Measurements from ENCODE around the gene UBALD2. TPM values are rescaled to one million over a fixed set of nuclear protein-coding genes. Genes with fewer than 3 reads are reported as not detected.

The UBALD2 gene
- total RNA-seq, result 10 to 100 TPM in 2 of 5 donors, 1 to 10 TPM in 3; 1.8 to 49.5 (median 9.9) TPM
- 10 to 100 TPM; 37.2 to 48.4 (median 43.0) TPM for polyA plus RNA-seq
- long read RNA-seq, donor 1, transcript UBALD2-201 (3 exons, 1,593 nt), result major isoform, 7 of 7 reads
- long read RNA-seq, donor 1, partial matches to known transcripts, result 0 of 7 reads
- long read RNA-seq, donor 1, other reads (novel, unspliced or antisense), result 0 of 7 reads
- long read RNA-seq, donor 2, transcript UBALD2-201 (3 exons, 1,593 nt), result major isoform, 17 of 18 reads
- long read RNA-seq, donor 2, partial matches to known transcripts, result 0 of 18 reads
- long read RNA-seq, donor 2, other reads (novel, unspliced or antisense), result 0 of 18 reads
- long read RNA-seq, donor 3, transcript UBALD2-201 (3 exons, 1,593 nt), result major isoform, 14 of 21 reads
- long read RNA-seq, donor 3, partial matches to known transcripts, result 6 of 21 reads
- long read RNA-seq, donor 3, other reads (novel, unspliced or antisense), result 0 of 21 reads
- long read RNA-seq, donor 4, partial matches to known transcripts, result 0 of 4 reads
- long read RNA-seq, donor 4, other reads (novel, unspliced or antisense), result 0 of 4 reads
- long read RNA-seq, donor 5, transcript UBALD2-201 (3 exons, 1,593 nt), result major isoform, 22 of 23 reads
- long read RNA-seq, donor 5, partial matches to known transcripts, result 0 of 23 reads
- long read RNA-seq, donor 5, other reads (novel, unspliced or antisense), result 0 of 23 reads
- long read RNA-seq, donor 6, transcript UBALD2-201 (3 exons, 1,593 nt), result major isoform, 53 of 54 reads
- long read RNA-seq, donor 6, partial matches to known transcripts, result 0 of 54 reads
- long read RNA-seq, donor 6, other reads (novel, unspliced or antisense), result 0 of 54 reads
- long read RNA-seq, donor 7, transcript UBALD2-203 (2 exons, 660 nt), result minor isoform, 5 of 40 reads
- long read RNA-seq, donor 7, transcript UBALD2-201 (3 exons, 1,593 nt), result major isoform, 30 of 40 reads
- long read RNA-seq, donor 7, partial matches to known transcripts, result 5 of 40 reads
- long read RNA-seq, donor 7, other reads (novel, unspliced or antisense), result 0 of 40 reads
- long read RNA-seq, donor 8, transcript UBALD2-201 (3 exons, 1,593 nt), result major isoform, 28 of 31 reads
- long read RNA-seq, donor 8, partial matches to known transcripts, result 0 of 31 reads
- long read RNA-seq, donor 8, other reads (novel, unspliced or antisense), result 0 of 31 reads
- long read RNA-seq, donor 9, transcript UBALD2-201 (3 exons, 1,593 nt), result major isoform, 14 of 31 reads
- long read RNA-seq, donor 9, partial matches to known transcripts, result 15 of 31 reads
- long read RNA-seq, donor 9, other reads (novel, unspliced or antisense), result 0 of 31 reads
- long read RNA-seq, donor 10, transcript UBALD2-201 (3 exons, 1,593 nt), result major isoform, 13 of 18 reads
- long read RNA-seq, donor 10, partial matches to known transcripts, result 0 of 18 reads
- long read RNA-seq, donor 10, other reads (novel, unspliced or antisense), result 0 of 18 reads

DNA sequence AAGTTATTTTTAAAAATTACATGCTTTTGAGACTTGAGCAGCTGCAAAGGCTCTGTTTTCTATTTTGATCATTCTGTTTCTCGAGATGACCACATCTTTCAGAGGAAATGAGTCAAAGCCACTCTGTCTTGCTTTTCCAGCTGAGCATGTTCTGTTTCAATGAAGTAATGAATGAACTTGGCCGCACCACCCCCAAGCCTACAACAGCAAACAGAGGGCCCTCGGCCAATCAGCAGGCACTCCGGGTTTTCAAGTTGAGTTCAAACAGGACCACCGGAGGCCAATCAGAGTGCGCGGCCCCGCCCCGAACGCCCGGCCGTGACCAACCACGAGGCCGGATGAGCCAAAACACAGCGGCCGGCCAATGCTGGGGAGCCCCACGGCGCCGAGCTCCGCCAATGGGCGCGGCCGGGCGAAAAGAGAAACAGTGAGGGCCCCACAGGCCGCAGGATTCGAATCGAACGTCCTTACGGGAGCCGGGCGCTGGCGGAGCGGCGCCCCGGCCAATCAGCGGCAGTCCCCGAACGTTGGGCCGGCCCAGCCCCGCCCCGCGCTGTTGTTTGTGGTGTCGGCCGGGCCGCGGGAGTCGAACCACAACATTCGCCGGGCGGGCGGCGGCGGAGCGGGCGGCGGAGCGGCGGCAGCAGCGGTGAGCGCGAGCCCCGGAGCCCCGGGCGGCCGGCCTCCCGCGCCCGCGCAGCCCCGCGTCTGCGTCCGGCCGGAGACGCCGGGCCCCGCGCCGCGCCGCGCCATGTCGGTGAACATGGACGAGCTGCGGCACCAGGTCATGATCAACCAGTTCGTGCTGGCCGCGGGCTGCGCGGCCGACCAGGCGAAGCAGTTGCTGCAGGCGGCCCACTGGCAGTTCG is at the start of gene UBALD2:
Gene UBALD2, plus strand, starts transcription at position 594 of the 869 bp plus-strand sequence. Its CDS starts 158 bp downstream, at position 752.
- TF ChIP-seq POLR2A (IDR thresholded peaks at IDR 0.05), result peak in 1 of 4 donors; percentile 45
- no peak for TF ChIP-seq EP300 (IDR thresholded peaks at IDR 0.05)
- peak; percentile 76 to 97 (median 96) for TF ChIP-seq POLR2AphosphoS5 (IDR thresholded peaks at IDR 0.05)
- peaks cover 76 to 87% (median 83%) of the 10 kb centered on the region in 4 donors for H3K4me1 ChIP-seq
- H3K9me3 ChIP-seq, result no peaks in the 10 kb centered on the region
- peak within 1 kb of the TSS; percentile 87 to 100 (median 96) for H3K27ac ChIP-seq
- peak; percentile 100 for DNase-seq
- 0 to 1% (median 0%) methylated on average over 31 to 94 of the region's 94 CpGs for WGBS, 5 donors
- no peaks in the 10 kb centered on the region for H3K27me3 ChIP-seq
- peaks cover 0 to 22% (median 12%) of the 10 kb centered on the region in 4 donors for H3K36me3 ChIP-seq
- peak within 1 kb of the TSS; percentile 71 to 95 (median 84) for H3K4me3 ChIP-seq
- intact Hi-C loops (cut with DNase I; ENCODE audit: low total_unique reads), result no loop called here

DNA sequence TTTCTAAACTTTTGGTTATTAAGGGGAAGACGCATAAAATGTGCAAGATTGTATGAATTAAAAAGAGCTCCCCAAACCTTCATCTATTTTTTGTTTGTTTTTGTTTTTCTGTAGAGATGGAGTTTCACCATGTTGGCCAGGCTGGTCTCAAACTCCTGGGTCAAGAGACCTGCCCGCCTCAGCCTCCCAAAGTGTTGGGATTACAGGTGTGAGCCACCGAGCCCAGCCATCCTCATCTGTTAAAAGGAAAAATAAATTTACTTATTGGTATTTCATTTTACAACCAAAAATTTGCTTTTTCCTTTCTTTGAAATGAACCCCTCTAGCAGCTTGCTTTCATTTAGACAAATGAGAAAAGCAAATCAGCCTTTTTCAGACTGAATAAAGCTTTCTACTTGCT is 48.1 kb upstream of the UBALD2 start:
- Histone ChIP-seq H3K4me3 (no peak overlapping the region), H3K27me3 (no peaks in the 10 kb centered on the region), H3K9me3 (no peaks in the 10 kb centered on the region), H3K27ac (no peak overlapping the region), H3K36me3 (no peaks in the 10 kb centered on the region), H3K4me1 (no peaks in the 10 kb centered on the region)
- TF ChIP-seq POLR2AphosphoS5 (IDR thresholded peaks at IDR 0.05), result no peak
- no peak for TF ChIP-seq EP300 (IDR thresholded peaks at IDR 0.05)
- no peak for TF ChIP-seq POLR2A (IDR thresholded peaks at IDR 0.05)
- TF ChIP-seq, protein P1, sequence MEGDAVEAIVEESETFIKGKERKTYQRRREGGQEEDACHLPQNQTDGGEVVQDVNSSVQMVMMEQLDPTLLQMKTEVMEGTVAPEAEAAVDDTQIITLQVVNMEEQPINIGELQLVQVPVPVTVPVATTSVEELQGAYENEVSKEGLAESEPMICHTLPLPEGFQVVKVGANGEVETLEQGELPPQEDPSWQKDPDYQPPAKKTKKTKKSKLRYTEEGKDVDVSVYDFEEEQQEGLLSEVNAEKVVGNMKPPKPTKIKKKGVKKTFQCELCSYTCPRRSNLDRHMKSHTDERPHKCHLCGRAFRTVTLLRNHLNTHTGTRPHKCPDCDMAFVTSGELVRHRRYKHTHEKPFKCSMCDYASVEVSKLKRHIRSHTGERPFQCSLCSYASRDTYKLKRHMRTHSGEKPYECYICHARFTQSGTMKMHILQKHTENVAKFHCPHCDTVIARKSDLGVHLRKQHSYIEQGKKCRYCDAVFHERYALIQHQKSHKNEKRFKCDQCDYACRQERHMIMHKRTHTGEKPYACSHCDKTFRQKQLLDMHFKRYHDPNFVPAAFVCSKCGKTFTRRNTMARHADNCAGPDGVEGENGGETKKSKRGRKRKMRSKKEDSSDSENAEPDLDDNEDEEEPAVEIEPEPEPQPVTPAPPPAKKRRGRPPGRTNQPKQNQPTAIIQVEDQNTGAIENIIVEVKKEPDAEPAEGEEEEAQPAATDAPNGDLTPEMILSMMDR (IDR thresholded peaks at IDR 0.05), result no peak
- WGBS, 5 donors, result 90 to 98% (median 95%) methylated on average over 3 of the region's 3 CpGs
- DNase-seq, result no peak
- intact Hi-C loops (cut with DNase I; ENCODE audit: low total_unique reads), result no loop called here

DNA sequence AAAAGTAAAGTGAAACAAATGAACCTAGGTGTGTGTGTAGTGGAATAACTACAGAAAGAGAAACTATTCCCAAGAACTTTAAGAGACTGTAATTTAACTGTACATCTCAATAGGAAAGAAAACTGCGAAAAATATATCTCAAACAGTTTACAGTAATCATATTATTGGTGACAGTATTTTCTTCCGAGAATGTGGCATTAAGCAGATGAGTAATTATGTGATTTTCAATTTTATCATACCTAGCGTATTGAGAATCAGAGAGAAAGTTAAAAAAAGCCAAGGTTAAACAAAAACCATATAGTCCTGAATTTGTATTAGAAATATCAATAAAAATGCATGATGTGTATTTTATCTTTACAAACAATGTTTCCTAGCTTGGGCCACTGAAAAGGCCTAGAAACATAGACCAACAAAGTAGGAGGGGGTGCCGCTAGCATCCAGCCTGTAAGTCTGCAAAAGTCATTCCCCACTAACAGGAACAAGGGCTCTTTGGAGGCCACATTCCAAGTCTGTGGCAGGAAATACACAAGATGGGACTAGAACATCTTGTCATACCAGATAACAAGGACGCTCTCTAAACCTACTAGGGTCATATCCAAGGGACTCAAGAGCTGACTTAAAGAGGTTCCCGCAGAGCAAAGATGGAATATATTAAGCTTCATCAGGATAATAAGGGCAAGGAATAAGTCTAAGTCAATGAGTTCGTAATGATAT is 45.3 kb upstream of the UBALD2 start:
- H3K27me3 ChIP-seq, result no peaks in the 10 kb centered on the region
- H3K4me3 ChIP-seq, result no peak overlapping the region
- no peaks in the 10 kb centered on the region for H3K36me3 ChIP-seq
- H3K27ac ChIP-seq, result no peak overlapping the region
- intact Hi-C loops (cut with DNase I; ENCODE audit: low total_unique reads), result no loop called here
- WGBS, 5 donors, result 90 to 94% (median 92%) methylated on average over 7 of the region's 7 CpGs
- H3K9me3 ChIP-seq, result no peaks in the 10 kb centered on the region
- DNase-seq, result no peak
- no peaks in the 10 kb centered on the region for H3K4me1 ChIP-seq
- TF ChIP-seq, protein P1 (IDR thresholded peaks at IDR 0.05), result no peak
- TF ChIP-seq POLR2AphosphoS5 (IDR thresholded peaks at IDR 0.05) (no peak), EP300 (IDR thresholded peaks at IDR 0.05) (no peak), POLR2A (IDR thresholded peaks at IDR 0.05) (no peak)
